ENCODE measurements around the gene KMT5C. TPM values are rescaled to one million over a fixed set of nuclear protein-coding genes. Genes with fewer than 3 reads are reported as not detected.

Gene KMT5C
- total RNA-seq, 1 experiment from 2014 or later = 54.5 TPM

DNA sequence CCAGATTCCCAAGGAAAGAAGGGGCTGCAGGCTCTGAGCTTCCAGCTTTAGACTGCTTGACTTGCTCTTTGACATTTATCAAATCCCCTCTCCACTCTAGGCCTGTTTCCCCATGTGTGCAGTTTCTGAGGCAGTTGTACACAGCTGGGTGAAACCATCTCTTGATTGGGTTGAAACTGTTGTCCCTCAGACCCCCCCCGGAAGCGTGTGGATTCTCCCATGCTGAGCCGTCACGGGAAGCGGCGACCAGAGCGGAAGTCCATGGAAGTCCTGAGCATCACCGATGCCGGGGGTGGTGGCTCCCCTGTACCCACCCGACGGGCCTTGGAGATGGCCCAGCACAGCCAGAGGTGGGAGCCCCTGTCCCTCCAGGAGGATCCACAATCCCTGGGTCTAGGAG is 36.2 kb upstream of the KMT5C start:
- no peak overlapping the region for H3K4me2 ChIP-seq (ENCODE audit: insufficient read depth, insufficient read length, low read length)
- no peak overlapping the region for H3K18ac ChIP-seq (ENCODE audit: insufficient read length, low read depth, low read length)
- H3K79me1 ChIP-seq (ENCODE audit: insufficient read depth, low read depth, low read length, poor library complexity, severe bottlenecking) = no peaks in the 10 kb centered on the region
- no peak overlapping the region for H3K56ac ChIP-seq (ENCODE audit: insufficient read length, low read depth, low read length)
- H3K23ac ChIP-seq (ENCODE audit: insufficient read length, low read depth, low read length) = no peak overlapping the region
- H3T11ph ChIP-seq (ENCODE audit: low read length) = no peak overlapping the region
- Mint-ChIP-seq H3K4me3 (no peak overlapping the region), H3K36me3 (ENCODE audit: insufficient read depth in 1 of 3, low read depth in 3 of 3) (peaks cover 43 to 69% (median 69%) of the 10 kb centered on the region in 3 experiments; a peak in 6 of 7 replicates), H3K4me1 (peaks cover 15 to 26% of the 10 kb centered on the region in 2 experiments), H3K9me3 (no peaks in the 10 kb centered on the region), H3K27me3 (ENCODE audit: low read depth) (no peaks in the 10 kb centered on the region; the same call in 1 of the 2 replicates), H3K27ac (peak overlapping the region in 1 of 3 experiments; percentile 55; a peak in 1 of 7 replicates)
- H2AK5ac ChIP-seq (ENCODE audit: insufficient read length, low read length) = no peak overlapping the region
- no peak overlapping the region for H2BK15ac ChIP-seq (ENCODE audit: low read depth, low read length)
- no peak overlapping the region for H2BK120ac ChIP-seq (ENCODE audit: low read depth, low read length, poor library complexity, severe bottlenecking)
- H3K4ac ChIP-seq (ENCODE audit: low read depth, low read length) = no peak overlapping the region
- peaks cover 3% of the 10 kb centered on the region; the same call in 1 of the 2 replicates for H3K4me1 ChIP-seq (ENCODE audit: insufficient read depth, low read length)
- H2AFZ ChIP-seq (ENCODE audit: low read length) = no peak overlapping the region
- H3K23me2 ChIP-seq (ENCODE audit: insufficient read length, low read depth, low read length, poor library complexity, severe bottlenecking) = no peaks in the 10 kb centered on the region
- no peak for DNase-seq
- H3K27ac ChIP-seq (ENCODE audit: insufficient read length, low read depth, low read length) = no peak overlapping the region
- no peak overlapping the region for H4K5ac ChIP-seq (ENCODE audit: insufficient read length, low read depth, low read length)
- no peak overlapping the region for H4K91ac ChIP-seq (ENCODE audit: insufficient read length, low read depth, low read length)
- WGBS (ENCODE audit: extremely low coverage, insufficient read length, low lambda C conversion rate) = no CpG with 5 or more reads among the region's 11 CpGs
- H2BK12ac ChIP-seq (ENCODE audit: insufficient read length, low read depth, low read length) = no peak overlapping the region
- H3K14ac ChIP-seq (ENCODE audit: insufficient read depth, low read length) = no peak overlapping the region
- H4K8ac ChIP-seq (replicated peaks; ENCODE audit: insufficient read length, low read depth, low read length) = no peak overlapping the region
- H3K79me2 ChIP-seq (ENCODE audit: insufficient read depth, low read length) = no peaks in the 10 kb centered on the region
- no peaks in the 10 kb centered on the region for H3K9me3 ChIP-seq (ENCODE audit: control insufficient read depth, low read depth, low read length)
- no peaks in the 10 kb centered on the region for H3K27me3 ChIP-seq (ENCODE audit: insufficient read depth, low read length)
- H4K20me1 ChIP-seq (ENCODE audit: control insufficient read depth, insufficient read depth, insufficient read length) = no peaks in the 10 kb centered on the region
- TF ChIP-seq, protein P1, sequence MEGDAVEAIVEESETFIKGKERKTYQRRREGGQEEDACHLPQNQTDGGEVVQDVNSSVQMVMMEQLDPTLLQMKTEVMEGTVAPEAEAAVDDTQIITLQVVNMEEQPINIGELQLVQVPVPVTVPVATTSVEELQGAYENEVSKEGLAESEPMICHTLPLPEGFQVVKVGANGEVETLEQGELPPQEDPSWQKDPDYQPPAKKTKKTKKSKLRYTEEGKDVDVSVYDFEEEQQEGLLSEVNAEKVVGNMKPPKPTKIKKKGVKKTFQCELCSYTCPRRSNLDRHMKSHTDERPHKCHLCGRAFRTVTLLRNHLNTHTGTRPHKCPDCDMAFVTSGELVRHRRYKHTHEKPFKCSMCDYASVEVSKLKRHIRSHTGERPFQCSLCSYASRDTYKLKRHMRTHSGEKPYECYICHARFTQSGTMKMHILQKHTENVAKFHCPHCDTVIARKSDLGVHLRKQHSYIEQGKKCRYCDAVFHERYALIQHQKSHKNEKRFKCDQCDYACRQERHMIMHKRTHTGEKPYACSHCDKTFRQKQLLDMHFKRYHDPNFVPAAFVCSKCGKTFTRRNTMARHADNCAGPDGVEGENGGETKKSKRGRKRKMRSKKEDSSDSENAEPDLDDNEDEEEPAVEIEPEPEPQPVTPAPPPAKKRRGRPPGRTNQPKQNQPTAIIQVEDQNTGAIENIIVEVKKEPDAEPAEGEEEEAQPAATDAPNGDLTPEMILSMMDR (conservative IDR thresholded peaks at IDR 0.05) = no peak
- no peak overlapping the region for H3K9ac ChIP-seq (ENCODE audit: extremely low read depth, insufficient read length, low read length)
- no peak overlapping the region for H2BK20ac ChIP-seq (ENCODE audit: low read depth, low read length, poor library complexity, severe bottlenecking)
- no peak overlapping the region for H2BK5ac ChIP-seq (ENCODE audit: insufficient read length, low read length)
